Thyroid gland (tissue), 4 donors: Measurements from ENCODE around the gene ZNF669.
"Not testable (repeated sequence)": the region's sequence is repeated elsewhere in the genome, so short reads cannot be mapped to it uniquely, and the experiment has no call there.

Experiments used
- CTCF ChIP-seq, 6 experiments: fragments of 200-600 bp in 3 of 6; fragments of 450-650 bp in 3 of 6; sonication (generic) in 3 of 6; IDR thresholded peaks; one replicate each; pipeline ENCODE4 v1.5.1; 2016 to 2019; ENCODE audit warnings: antibody characterized with exemption in 6 of 6, mild to moderate bottlenecking in 2 of 6, inconsistent platforms in 1 of 6, moderate library complexity in 1 of 6
- POLR2A ChIP-seq, 2 donors: fragments of 450-650 bp; IDR thresholded peaks; one replicate each; pipeline ENCODE4 v1.6.1; 2017; ENCODE audit warnings: antibody characterized with exemption in 2 of 2, mild to moderate bottlenecking in 2 of 2, moderate library complexity in 1 of 2

DNA sequence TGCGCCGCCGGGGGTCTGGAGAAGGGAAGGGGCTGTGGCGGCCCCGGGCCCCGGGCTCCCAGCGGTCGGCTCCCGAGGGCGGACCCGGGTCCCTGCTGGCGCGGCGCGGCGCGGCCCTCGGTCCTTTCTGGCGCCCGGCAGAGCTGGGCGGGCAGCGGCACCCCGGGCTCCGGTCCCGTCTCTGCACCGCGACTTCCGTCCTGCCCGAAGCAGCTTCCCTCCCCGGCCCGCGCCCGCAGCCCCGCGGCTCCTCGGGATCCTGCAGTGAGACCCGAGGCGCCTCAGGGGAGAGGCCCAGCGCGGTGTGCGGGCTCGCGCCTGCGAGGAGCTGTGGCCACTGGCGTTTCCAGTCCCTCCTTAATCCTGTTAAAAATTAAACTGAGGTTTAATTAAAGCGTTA, 22.4 kb upstream of the ZNF669 start:
- TF ChIP-seq POLR2A, CTCF (IDR thresholded peaks at IDR 0.05): not testable (repeated sequence)
